Gastroesophageal sphincter (tissue), 3 donors: ENCODE measurements around the gene SMARCAD1.

ENCODE experiments used
- CTCF ChIP-seq, 4 experiments: fragments of 200-600 bp in 2 of 4; fragments of 450-650 bp in 2 of 4; sonication (generic) in 1 of 4; IDR thresholded peaks; one replicate each; pipeline ENCODE4 v1.5.1; 2017 to 2019; ENCODE audit warnings: antibody characterized with exemption in 4 of 4, mild to moderate bottlenecking in 2 of 4, moderate library complexity in 2 of 4
- POLR2A ChIP-seq, 2 donors: fragments of 450-650 bp; IDR thresholded peaks; one replicate each; pipeline ENCODE4 v1.6.1; 2017; ENCODE audit warnings: antibody characterized with exemption in 2 of 2, mild to moderate bottlenecking in 2 of 2, moderate library complexity in 1 of 2

GRCh38 chr4:94238160-94238559, 30.5 kb downstream of the SMARCAD1 start:
- TF ChIP-seq CTCF (IDR thresholded peaks at IDR 0.05) (no peak), POLR2A (IDR thresholded peaks at IDR 0.05) (no peak)
